Measurements from ENCODE around the gene CLDN4. TPM values are rescaled to one million over a fixed set of nuclear protein-coding genes. Genes with fewer than 3 reads are reported as not detected.
A peak's percentile ranks its signal among the peaks of the same experiment; 100 is the strongest.
"Not testable (repeated sequence)": the region's sequence is repeated elsewhere in the genome, so short reads cannot be mapped to it uniquely, and the experiment has no call there.

The CLDN4 gene
- total RNA-seq, 4 donors from 2014 or later: 0.77 to 55.7 (median 4.5) TPM

DNA sequence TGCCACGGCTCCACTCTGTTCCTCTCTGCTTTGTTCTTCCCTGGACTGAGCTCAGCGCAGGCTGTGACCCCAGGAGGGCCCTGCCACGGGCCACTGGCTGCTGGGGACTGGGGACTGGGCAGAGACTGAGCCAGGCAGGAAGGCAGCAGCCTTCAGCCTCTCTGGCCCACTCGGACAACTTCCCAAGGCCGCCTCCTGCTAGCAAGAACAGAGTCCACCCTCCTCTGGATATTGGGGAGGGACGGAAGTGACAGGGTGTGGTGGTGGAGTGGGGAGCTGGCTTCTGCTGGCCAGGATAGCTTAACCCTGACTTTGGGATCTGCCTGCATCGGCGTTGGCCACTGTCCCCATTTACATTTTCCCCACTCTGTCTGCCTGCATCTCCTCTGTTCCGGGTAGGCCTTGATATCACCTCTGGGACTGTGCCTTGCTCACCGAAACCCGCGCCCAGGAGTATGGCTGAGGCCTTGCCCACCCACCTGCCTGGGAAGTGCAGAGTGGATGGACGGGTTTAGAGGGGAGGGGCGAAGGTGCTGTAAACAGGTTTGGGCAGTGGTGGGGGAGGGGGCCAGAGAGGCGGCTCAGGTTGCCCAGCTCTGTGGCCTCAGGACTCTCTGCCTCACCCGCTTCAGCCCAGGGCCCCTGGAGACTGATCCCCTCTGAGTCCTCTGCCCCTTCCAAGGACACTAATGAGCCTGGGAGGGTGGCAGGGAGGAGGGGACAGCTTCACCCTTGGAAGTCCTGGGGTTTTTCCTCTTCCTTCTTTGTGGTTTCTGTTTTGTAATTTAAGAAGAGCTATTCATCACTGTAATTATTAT lies 1.2 kb downstream of the CLDN4 start:
- peaks cover 0 to 4% of the 10 kb centered on the region in 2 donors for H3K4me1 ChIP-seq
- no peak overlapping the region for H3K27ac ChIP-seq
- H3K36me3 ChIP-seq: no peaks in the 10 kb centered on the region
- H3K4me3 ChIP-seq: peak overlapping the region in 1 of 2 donors; percentile 9
- intact Hi-C loops (cut with DNase I; ENCODE audit: low total_unique reads): no loop called here
- TF ChIP-seq CTCF (IDR thresholded peaks at IDR 0.05) (no peak), POLR2A (IDR thresholded peaks at IDR 0.05) (peak in 1 of 2 donors; percentile 43)
- no peaks in the 10 kb centered on the region for H3K27me3 ChIP-seq
- H3K9me3 ChIP-seq: no peaks in the 10 kb centered on the region
- DNase-seq: no peak

DNA sequence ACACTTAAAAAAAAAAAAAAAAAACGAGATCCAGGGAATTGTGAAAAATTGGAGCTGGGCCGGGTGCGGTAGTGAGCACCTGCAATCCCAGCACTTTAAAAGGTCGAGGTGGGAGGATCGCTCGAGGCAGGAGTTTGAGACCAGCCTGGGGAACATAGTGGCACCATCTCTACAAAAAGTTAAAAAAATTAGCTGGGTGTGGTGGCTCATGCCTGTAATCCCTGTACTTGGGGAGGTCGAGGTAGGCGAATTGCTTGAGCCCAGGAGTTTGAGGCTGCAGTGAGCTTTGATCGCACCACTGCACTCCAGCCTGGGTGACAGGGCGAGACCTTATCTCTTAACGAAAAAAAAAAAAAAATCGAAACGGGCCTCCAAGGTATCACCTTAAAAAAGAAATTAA lies 2.0 kb downstream of the CLDN4 start:
- Histone ChIP-seq H3K4me3 (no peak overlapping the region), H3K4me1 (peaks cover 0 to 4% of the 10 kb centered on the region in 2 donors), H3K27me3 (no peaks in the 10 kb centered on the region), H3K9me3 (no peaks in the 10 kb centered on the region), H3K27ac (no peak overlapping the region), H3K36me3 (no peaks in the 10 kb centered on the region)
- intact Hi-C loops (cut with DNase I; ENCODE audit: low total_unique reads): no loop called here
- TF ChIP-seq POLR2A (IDR thresholded peaks at IDR 0.05): no peak
- no peak for TF ChIP-seq CTCF (IDR thresholded peaks at IDR 0.05)
- DNase-seq: no peak

DNA sequence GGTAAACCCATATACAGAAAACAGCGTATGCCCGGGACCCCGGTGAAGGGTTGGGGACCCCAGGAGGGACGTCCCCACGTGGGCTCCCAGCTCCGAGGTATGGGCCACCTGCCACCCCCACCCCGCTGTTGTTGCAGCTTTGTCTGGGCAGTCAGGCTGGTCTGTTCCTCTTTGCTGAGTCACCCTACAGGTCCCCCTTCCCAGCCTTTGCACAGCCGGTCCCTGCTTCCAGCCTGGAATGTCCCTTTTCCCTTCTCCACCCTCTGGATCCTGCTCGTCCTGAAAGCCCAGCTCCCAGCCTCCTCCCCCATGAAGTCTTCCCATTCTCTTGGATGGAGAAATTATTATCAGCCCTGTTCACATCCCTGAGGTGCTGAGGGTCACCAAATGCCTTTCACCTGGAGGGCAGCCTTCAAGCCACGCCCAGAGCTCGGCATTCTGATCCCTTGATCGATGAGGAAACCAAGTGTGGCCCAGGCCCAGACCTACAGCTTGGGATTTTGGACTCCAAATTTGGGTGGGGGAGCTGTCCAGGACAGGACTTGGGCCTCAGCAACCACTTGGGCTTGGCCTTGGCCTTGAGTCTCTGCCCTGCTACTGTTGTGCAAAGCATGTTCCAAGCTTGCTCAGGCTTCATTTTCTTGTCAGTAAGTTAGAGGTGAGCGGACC lies 2.6 kb downstream of the CLDN4 start:
- Histone ChIP-seq H3K27me3 (no peaks in the 10 kb centered on the region), H3K4me3 (no peak overlapping the region), H3K27ac (no peak overlapping the region), H3K4me1 (no peaks in the 10 kb centered on the region), H3K9me3 (no peaks in the 10 kb centered on the region), H3K36me3 (no peaks in the 10 kb centered on the region)
- TF ChIP-seq CTCF (IDR thresholded peaks at IDR 0.05) (no peak), POLR2A (IDR thresholded peaks at IDR 0.05) (no peak)
- intact Hi-C loops (cut with DNase I; ENCODE audit: low total_unique reads): no loop called here
- DNase-seq: no peak

DNA sequence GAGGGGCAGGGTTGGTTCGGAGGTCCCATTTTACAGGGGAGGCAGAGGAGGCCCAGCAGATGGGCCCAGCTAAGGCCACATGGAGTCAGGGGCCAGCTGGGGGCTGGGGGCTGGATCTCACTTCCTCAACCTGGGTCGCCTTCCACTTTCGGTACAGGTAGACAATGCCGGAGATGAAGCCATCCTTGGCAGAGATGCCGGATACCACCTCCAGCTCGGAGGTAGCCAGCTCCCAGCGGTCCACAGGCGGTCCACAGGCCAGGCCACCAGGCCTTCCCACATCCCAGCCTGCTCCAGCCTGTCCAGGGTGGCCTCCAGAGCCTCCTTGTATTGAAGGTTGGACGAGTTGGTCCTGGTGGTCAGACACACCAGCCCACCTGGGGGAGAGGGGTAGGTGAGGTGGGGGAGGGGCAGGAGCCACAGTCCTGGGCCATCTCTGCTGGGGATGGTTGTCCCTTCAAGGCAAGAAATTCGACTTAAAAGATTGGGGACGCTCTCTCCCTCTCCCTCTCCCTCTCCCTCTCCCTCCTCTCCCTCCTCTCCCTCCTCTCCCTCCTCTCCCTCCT lies 3.9 kb downstream of the CLDN4 start:
- no peak overlapping the region for H3K4me3 ChIP-seq
- no peaks in the 10 kb centered on the region for H3K4me1 ChIP-seq
- DNase-seq: no peak
- no peaks in the 10 kb centered on the region for H3K9me3 ChIP-seq
- no peaks in the 10 kb centered on the region for H3K27me3 ChIP-seq
- no peaks in the 10 kb centered on the region for H3K36me3 ChIP-seq
- H3K27ac ChIP-seq: no peak overlapping the region
- intact Hi-C loops (cut with DNase I; ENCODE audit: low total_unique reads): no loop called here
- TF ChIP-seq CTCF (IDR thresholded peaks at IDR 0.05): no peak
- no peak for TF ChIP-seq POLR2A (IDR thresholded peaks at IDR 0.05)

DNA sequence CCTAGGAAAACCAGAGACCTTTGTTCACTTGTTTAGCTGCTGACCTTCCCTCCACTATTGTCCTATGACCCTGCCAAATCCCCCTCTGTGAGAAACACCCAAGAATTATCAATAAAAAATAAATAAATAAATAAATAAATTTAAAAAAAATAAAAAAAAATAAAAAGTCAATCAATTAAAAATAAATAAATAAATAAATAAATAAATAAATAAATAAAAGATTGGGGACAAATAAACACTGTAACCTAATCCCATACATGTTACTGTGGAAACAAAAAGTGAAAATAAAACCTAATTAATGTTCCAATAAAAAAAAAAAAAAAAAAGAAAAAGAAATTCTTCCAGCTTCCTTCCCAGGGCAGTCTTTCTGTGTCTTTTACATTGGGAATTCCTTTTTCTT lies 6.4 kb downstream of the CLDN4 start:
- H3K27me3 ChIP-seq; H3K4me3 ChIP-seq; DNase-seq; intact Hi-C loops (cut with DNase I; ENCODE audit: low total_unique reads); H3K9me3 ChIP-seq; H3K27ac ChIP-seq; H3K4me1 ChIP-seq; H3K36me3 ChIP-seq: not testable (repeated sequence)
